OCI-LY1 (cell line): ENCODE results near the gene METTL27.

Experiments used
- H2AFZ ChIP-seq: fragments of 200-600 bp; sonication (generic), shearing (Covaris generic); 2 replicates; pipeline ENCODE4 v1.6.0; 2014; ENCODE audit warnings: antibody characterized with exemption, mild to moderate bottlenecking, low read length
- H3F3A ChIP-seq: fragments of 200-600 bp; sonication (generic), shearing (Covaris generic); 2 replicates; pipeline ENCODE4 v1.6.0; 2014; ENCODE audit warnings: mild to moderate bottlenecking, antibody characterized with exemption, low read length, moderate library complexity; ENCODE audit not compliant: insufficient read depth
- H3K27ac ChIP-seq: fragments of 200-600 bp; sonication (generic); 2 replicates; pipeline ENCODE4 v1.5.1; 2014; ENCODE audit warnings: low read length, mixed run types, mild to moderate bottlenecking, low read depth; ENCODE audit not compliant: poor library complexity, severe bottlenecking
- H3K27me3 ChIP-seq: fragments of 200-600 bp; sonication (generic); 2 replicates; pipeline ENCODE4 v1.6.0; 2014; ENCODE audit warnings: antibody characterized with exemption, mild to moderate bottlenecking, low read length, moderate library complexity; ENCODE audit not compliant: insufficient read depth
- H3K36me3 ChIP-seq: fragments of 200-600 bp; sonication (generic); 2 replicates; pipeline ENCODE4 v1.6.1; 2014; ENCODE audit warnings: mild to moderate bottlenecking, antibody characterized with exemption, low read length, moderate library complexity, mixed read lengths; ENCODE audit not compliant: insufficient read depth
- H3K4me1 ChIP-seq: fragments of 200-600 bp; sonication (generic); 2 replicates; pipeline ENCODE4 v1.5.1; 2014; ENCODE audit warnings: mild to moderate bottlenecking, low read length, moderate library complexity; ENCODE audit not compliant: insufficient read depth, severe bottlenecking
- H3K4me2 ChIP-seq: fragments of 200-600 bp; sonication (generic), shearing (Covaris generic); 2 replicates; pipeline ENCODE4 v1.6.1; 2014; ENCODE audit warnings: low read length
- H3K4me3 ChIP-seq: fragments of 200-600 bp; sonication (generic); 2 replicates; pipeline ENCODE4 v1.5.1; 2014; ENCODE audit warnings: low read length, low read depth, mild to moderate bottlenecking, mixed read lengths; ENCODE audit not compliant: poor library complexity, severe bottlenecking
- H3K79me2 ChIP-seq: fragments of 200-600 bp; shearing (Covaris generic); 2 replicates; pipeline ENCODE4 v1.6.1; 2016; ENCODE audit warnings: mixed run types, low read length, mixed read lengths; ENCODE audit not compliant: insufficient read depth
- H3K9ac ChIP-seq: fragments of 200-600 bp; sonication (generic), shearing (Covaris generic); 2 replicates; pipeline ENCODE4 v1.6.1; 2014; ENCODE audit warnings: mild to moderate bottlenecking, low read length, mixed read lengths
- H3K9me2 ChIP-seq: fragments of 200-600 bp; sonication (generic), shearing (Covaris generic); 2 replicates; pipeline ENCODE4 v1.6.1; 2014; ENCODE audit warnings: low read depth, mild to moderate bottlenecking, low read length, mixed read lengths
- H3K9me3 ChIP-seq: fragments of 200-600 bp; shearing (Covaris generic); 2 replicates; pipeline ENCODE4 v1.6.1; 2014; ENCODE audit warnings: low read length, mixed read lengths
- H4K20me1 ChIP-seq: fragments of 200-600 bp; sonication (generic), shearing (Covaris generic); 2 replicates; pipeline ENCODE4 v1.6.0; 2016; ENCODE audit warnings: mild to moderate bottlenecking, low read length; ENCODE audit not compliant: insufficient read depth
- EZH2 ChIP-seq: fragments of 200-600 bp; sonication (generic), shearing (Covaris generic); IDR thresholded peaks from 2 replicates; pipeline ENCODE4 v1.8.0; 2017; ENCODE audit warnings: borderline replicate concordance, mixed run types, mild to moderate bottlenecking, antibody characterized with exemption, low read length, moderate library complexity, mixed read lengths
- TF ChIP-seq, protein P1 (sequence below): fragments of 200-600 bp; sonication (generic), shearing (Covaris generic); IDR thresholded peaks from 2 replicates; pipeline ENCODE4 v1.5.1; 2017; ENCODE audit warnings: mild to moderate bottlenecking, antibody characterized with exemption, low read length, moderate library complexity, mixed read lengths

The METTL27 gene

DNA sequence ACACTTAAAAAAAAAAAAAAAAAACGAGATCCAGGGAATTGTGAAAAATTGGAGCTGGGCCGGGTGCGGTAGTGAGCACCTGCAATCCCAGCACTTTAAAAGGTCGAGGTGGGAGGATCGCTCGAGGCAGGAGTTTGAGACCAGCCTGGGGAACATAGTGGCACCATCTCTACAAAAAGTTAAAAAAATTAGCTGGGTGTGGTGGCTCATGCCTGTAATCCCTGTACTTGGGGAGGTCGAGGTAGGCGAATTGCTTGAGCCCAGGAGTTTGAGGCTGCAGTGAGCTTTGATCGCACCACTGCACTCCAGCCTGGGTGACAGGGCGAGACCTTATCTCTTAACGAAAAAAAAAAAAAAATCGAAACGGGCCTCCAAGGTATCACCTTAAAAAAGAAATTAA lies 9.5 kb downstream of the METTL27 start:
- H3K4me1 ChIP-seq = no peaks in the 10 kb centered on the region
- no peaks in the 10 kb centered on the region for H3K79me2 ChIP-seq
- H3K4me3 ChIP-seq = no peak overlapping the region
- H3F3A ChIP-seq = no peaks in the 10 kb centered on the region
- no peak overlapping the region for H3K9ac ChIP-seq
- H3K9me2 ChIP-seq = no peaks in the 10 kb centered on the region
- H3K9me3 ChIP-seq = no peaks in the 10 kb centered on the region
- H3K4me2 ChIP-seq = no peak overlapping the region
- TF ChIP-seq, protein P1, sequence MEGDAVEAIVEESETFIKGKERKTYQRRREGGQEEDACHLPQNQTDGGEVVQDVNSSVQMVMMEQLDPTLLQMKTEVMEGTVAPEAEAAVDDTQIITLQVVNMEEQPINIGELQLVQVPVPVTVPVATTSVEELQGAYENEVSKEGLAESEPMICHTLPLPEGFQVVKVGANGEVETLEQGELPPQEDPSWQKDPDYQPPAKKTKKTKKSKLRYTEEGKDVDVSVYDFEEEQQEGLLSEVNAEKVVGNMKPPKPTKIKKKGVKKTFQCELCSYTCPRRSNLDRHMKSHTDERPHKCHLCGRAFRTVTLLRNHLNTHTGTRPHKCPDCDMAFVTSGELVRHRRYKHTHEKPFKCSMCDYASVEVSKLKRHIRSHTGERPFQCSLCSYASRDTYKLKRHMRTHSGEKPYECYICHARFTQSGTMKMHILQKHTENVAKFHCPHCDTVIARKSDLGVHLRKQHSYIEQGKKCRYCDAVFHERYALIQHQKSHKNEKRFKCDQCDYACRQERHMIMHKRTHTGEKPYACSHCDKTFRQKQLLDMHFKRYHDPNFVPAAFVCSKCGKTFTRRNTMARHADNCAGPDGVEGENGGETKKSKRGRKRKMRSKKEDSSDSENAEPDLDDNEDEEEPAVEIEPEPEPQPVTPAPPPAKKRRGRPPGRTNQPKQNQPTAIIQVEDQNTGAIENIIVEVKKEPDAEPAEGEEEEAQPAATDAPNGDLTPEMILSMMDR = no peak
- no peak for TF ChIP-seq EZH2
- H3K36me3 ChIP-seq = no peaks in the 10 kb centered on the region
- no peaks in the 10 kb centered on the region; the same call in 1 of the 2 replicates for H3K27me3 ChIP-seq
- H4K20me1 ChIP-seq = no peaks in the 10 kb centered on the region
- no peak overlapping the region for H2AFZ ChIP-seq
- no peak overlapping the region for H3K27ac ChIP-seq

DNA sequence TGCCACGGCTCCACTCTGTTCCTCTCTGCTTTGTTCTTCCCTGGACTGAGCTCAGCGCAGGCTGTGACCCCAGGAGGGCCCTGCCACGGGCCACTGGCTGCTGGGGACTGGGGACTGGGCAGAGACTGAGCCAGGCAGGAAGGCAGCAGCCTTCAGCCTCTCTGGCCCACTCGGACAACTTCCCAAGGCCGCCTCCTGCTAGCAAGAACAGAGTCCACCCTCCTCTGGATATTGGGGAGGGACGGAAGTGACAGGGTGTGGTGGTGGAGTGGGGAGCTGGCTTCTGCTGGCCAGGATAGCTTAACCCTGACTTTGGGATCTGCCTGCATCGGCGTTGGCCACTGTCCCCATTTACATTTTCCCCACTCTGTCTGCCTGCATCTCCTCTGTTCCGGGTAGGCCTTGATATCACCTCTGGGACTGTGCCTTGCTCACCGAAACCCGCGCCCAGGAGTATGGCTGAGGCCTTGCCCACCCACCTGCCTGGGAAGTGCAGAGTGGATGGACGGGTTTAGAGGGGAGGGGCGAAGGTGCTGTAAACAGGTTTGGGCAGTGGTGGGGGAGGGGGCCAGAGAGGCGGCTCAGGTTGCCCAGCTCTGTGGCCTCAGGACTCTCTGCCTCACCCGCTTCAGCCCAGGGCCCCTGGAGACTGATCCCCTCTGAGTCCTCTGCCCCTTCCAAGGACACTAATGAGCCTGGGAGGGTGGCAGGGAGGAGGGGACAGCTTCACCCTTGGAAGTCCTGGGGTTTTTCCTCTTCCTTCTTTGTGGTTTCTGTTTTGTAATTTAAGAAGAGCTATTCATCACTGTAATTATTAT lies 10.3 kb downstream of the METTL27 start:
- Histone ChIP-seq H3F3A (no peaks in the 10 kb centered on the region), H3K4me2 (no peak overlapping the region), H3K9me3 (no peaks in the 10 kb centered on the region), H3K27me3 (no peaks in the 10 kb centered on the region; the same call in 1 of the 2 replicates), H3K36me3 (no peaks in the 10 kb centered on the region), H4K20me1 (no peaks in the 10 kb centered on the region), H3K4me1 (no peaks in the 10 kb centered on the region), H3K9me2 (no peaks in the 10 kb centered on the region), H3K27ac (no peak overlapping the region), H3K4me3 (no peak overlapping the region), H3K79me2 (no peaks in the 10 kb centered on the region), H2AFZ (no peak overlapping the region), H3K9ac (no peak overlapping the region)
- TF ChIP-seq, protein P1 = no peak
- no peak for TF ChIP-seq EZH2

DNA sequence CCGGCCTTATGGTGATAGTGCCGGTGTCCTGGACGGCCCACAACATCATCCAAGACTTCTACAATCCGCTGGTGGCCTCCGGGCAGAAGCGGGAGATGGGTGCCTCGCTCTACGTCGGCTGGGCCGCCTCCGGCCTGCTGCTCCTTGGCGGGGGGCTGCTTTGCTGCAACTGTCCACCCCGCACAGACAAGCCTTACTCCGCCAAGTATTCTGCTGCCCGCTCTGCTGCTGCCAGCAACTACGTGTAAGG lies 10.8 kb downstream of the METTL27 start:
- H3K9ac ChIP-seq = no peak overlapping the region
- H3K4me3 ChIP-seq = no peak overlapping the region
- H3K4me2 ChIP-seq = no peak overlapping the region
- H3K27me3 ChIP-seq = no peaks in the 10 kb centered on the region; the same call in 1 of the 2 replicates
- no peaks in the 10 kb centered on the region for H3K4me1 ChIP-seq
- H3K79me2 ChIP-seq = no peaks in the 10 kb centered on the region
- H4K20me1 ChIP-seq = no peaks in the 10 kb centered on the region
- no peaks in the 10 kb centered on the region for H3K9me2 ChIP-seq
- no peaks in the 10 kb centered on the region for H3K36me3 ChIP-seq
- TF ChIP-seq, protein P1 = no peak
- no peak for TF ChIP-seq EZH2
- no peaks in the 10 kb centered on the region for H3K9me3 ChIP-seq
- no peaks in the 10 kb centered on the region for H3F3A ChIP-seq
- H3K27ac ChIP-seq = no peak overlapping the region
- H2AFZ ChIP-seq = no peak overlapping the region
